IMR-90 (cell line): ENCODE data around the gene TIAM2.

Experiments used
- CEBPB ChIP-seq: IDR thresholded peaks from 2 replicates; pipeline ENCODE4 v1.6.1; 2012; ENCODE audit warnings: low read depth, low read length, improper control_type of control experiment
- CTCF ChIP-seq: conservative IDR thresholded peaks from 2 replicates; pipeline ENCODE4 v1.5.1; 2012; ENCODE audit warnings: mild to moderate bottlenecking, low read depth, low read length, improper control_type of control experiment
- ELK1 ChIP-seq: fragments of 150-350 bp; IDR thresholded peaks from 2 replicates; pipeline ENCODE4 v1.6.1; 2016; ENCODE audit warnings: low read depth, mild to moderate bottlenecking, low read length, moderate library complexity, borderline replicate concordance
- FOS ChIP-seq: fragments of 150-350 bp; IDR thresholded peaks from 2 replicates; pipeline ENCODE4 v1.6.1; 2016; ENCODE audit warnings: low read depth, low read length
- NFE2L2 ChIP-seq: fragments of 150-350 bp; IDR thresholded peaks from 2 replicates; pipeline ENCODE4 v1.6.1; 2016; ENCODE audit warnings: low read depth, mild to moderate bottlenecking, low read length
- POLR2A ChIP-seq: IDR thresholded peaks from 2 replicates; pipeline ENCODE4 v1.6.1; 2012; ENCODE audit warnings: mild to moderate bottlenecking, low read depth, low read length
- RCOR1 ChIP-seq: IDR thresholded peaks from 2 replicates; pipeline ENCODE4 v1.6.1; 2012; ENCODE audit warnings: mild to moderate bottlenecking, low read length, improper control_type of control experiment; ENCODE audit not compliant: insufficient replicate concordance
- USF2 ChIP-seq: fragments of 150-350 bp; IDR thresholded peaks from 2 replicates; pipeline ENCODE4 v1.6.1; 2017; ENCODE audit warnings: mild to moderate bottlenecking, antibody characterized with exemption, low read length, low read depth

- TF ChIP-seq CTCF (no peak), USF2 (no peak), RCOR1 (no peak), POLR2A (no peak), CEBPB (no peak), FOS (no peak), NFE2L2 (no peak), ELK1 (no peak)
Measured at GRCh38 chr6:155246825-155247224, 251.7 kb downstream of the TIAM2 start.
